ENCODE results near the gene SPNS2. TPM values are rescaled to one million over a fixed set of nuclear protein-coding genes. Genes with fewer than 3 reads are reported as not detected.
A peak's percentile ranks its signal among the peaks of the same experiment; 100 is the strongest.

The SPNS2 gene
- total RNA-seq, 1 experiment from 2014 or later: 0.33 TPM

DNA sequence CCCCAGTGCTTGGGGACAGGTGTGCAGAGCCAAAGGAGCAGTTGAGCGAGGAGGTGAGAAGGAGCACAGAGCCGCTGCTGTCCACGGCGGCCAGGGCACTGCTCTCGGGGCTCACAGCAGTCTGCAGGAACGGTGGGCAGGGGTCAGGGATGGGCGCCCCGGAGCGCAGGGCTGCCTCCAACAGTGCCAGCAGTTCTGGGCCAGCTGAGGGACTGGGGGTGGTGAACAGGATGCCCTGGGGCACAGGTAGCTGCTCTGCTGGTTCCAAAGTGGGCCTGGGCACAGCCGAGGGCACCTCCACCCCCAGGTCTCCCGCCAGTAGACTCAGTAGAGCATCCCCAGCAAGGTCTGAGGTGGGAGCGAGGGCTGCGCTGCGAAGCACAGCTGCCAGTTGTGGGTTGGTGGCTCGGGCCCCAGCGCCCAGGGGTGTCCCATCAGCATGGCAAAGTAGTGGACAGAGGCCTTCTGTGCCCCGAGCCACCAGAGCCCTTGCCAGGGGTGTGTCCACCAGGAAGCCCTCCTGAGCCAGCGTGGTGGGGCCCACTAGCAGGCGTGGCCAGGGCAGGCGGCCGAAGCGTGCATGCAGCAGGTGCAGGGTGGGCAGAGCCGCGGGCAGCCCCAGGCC is 59.8 kb downstream of the SPNS2 start:
- peaks cover 9 to 17% (median 10%) of the 10 kb centered on the region in 3 experiments for H3K36me3 Mint-ChIP-seq (ENCODE audit: insufficient read depth in 1 of 3, low read depth in 3 of 3)
- Histone ChIP-seq H2BK120ac (ENCODE audit: low read depth, low read length, poor library complexity, severe bottlenecking) (no peak overlapping the region), H3K79me2 (ENCODE audit: insufficient read depth, low read length) (peaks cover 9% of the 10 kb centered on the region; the same call in 1 of the 2 replicates), H4K8ac (replicated peaks; ENCODE audit: insufficient read length, low read depth, low read length) (no peak overlapping the region), H2BK15ac (ENCODE audit: low read depth, low read length) (no peak overlapping the region), H3K4me1 (ENCODE audit: insufficient read depth, low read length) (peaks cover 4% of the 10 kb centered on the region; the same call in 1 of the 2 replicates), H4K20me1 (ENCODE audit: control insufficient read depth, insufficient read depth, insufficient read length) (no peaks in the 10 kb centered on the region), H3K9me3 (ENCODE audit: control insufficient read depth, low read depth, low read length) (no peaks in the 10 kb centered on the region), H4K5ac (ENCODE audit: insufficient read length, low read depth, low read length) (no peak overlapping the region), H2BK5ac (ENCODE audit: insufficient read length, low read length) (no peak overlapping the region), H3K79me1 (ENCODE audit: insufficient read depth, low read depth, low read length, poor library complexity, severe bottlenecking) (no peaks in the 10 kb centered on the region), H3K18ac (ENCODE audit: insufficient read length, low read depth, low read length) (no peak overlapping the region), H3K4ac (ENCODE audit: low read depth, low read length) (no peak overlapping the region), H3K23me2 (ENCODE audit: insufficient read length, low read depth, low read length, poor library complexity, severe bottlenecking) (peaks cover 11% of the 10 kb centered on the region), H2AFZ (ENCODE audit: low read length) (no peak overlapping the region), H3K27ac (ENCODE audit: insufficient read length, low read depth, low read length) (no peak overlapping the region), H4K91ac (ENCODE audit: insufficient read length, low read depth, low read length) (no peak overlapping the region), H3K27me3 (ENCODE audit: insufficient read depth, low read length) (no peaks in the 10 kb centered on the region), H3K14ac (ENCODE audit: insufficient read depth, low read length) (no peak overlapping the region), H2BK12ac (ENCODE audit: insufficient read length, low read depth, low read length) (no peak overlapping the region), H2AK5ac (ENCODE audit: insufficient read length, low read length) (no peak overlapping the region), H2BK20ac (ENCODE audit: low read depth, low read length, poor library complexity, severe bottlenecking) (no peak overlapping the region), H3K4me2 (ENCODE audit: insufficient read depth, insufficient read length, low read length) (no peak overlapping the region), H3K56ac (ENCODE audit: insufficient read length, low read depth, low read length) (no peak overlapping the region), H3K9ac (ENCODE audit: extremely low read depth, insufficient read length, low read length) (no peak overlapping the region), H3T11ph (ENCODE audit: low read length) (no peak overlapping the region), H3K23ac (ENCODE audit: insufficient read length, low read depth, low read length) (no peak overlapping the region)
- no peak overlapping the region for H3K4me3 Mint-ChIP-seq
- H3K27me3 Mint-ChIP-seq (ENCODE audit: low read depth): peaks cover 10% of the 10 kb centered on the region; the same call in 1 of the 2 replicates
- WGBS (ENCODE audit: extremely low coverage, insufficient read length, low lambda C conversion rate): no CpG with 5 or more reads among the region's 24 CpGs
- no peaks in the 10 kb centered on the region for H3K9me3 Mint-ChIP-seq
- H3K4me1 Mint-ChIP-seq: peaks cover 30 to 39% of the 10 kb centered on the region in 2 experiments
- TF ChIP-seq, protein P1, sequence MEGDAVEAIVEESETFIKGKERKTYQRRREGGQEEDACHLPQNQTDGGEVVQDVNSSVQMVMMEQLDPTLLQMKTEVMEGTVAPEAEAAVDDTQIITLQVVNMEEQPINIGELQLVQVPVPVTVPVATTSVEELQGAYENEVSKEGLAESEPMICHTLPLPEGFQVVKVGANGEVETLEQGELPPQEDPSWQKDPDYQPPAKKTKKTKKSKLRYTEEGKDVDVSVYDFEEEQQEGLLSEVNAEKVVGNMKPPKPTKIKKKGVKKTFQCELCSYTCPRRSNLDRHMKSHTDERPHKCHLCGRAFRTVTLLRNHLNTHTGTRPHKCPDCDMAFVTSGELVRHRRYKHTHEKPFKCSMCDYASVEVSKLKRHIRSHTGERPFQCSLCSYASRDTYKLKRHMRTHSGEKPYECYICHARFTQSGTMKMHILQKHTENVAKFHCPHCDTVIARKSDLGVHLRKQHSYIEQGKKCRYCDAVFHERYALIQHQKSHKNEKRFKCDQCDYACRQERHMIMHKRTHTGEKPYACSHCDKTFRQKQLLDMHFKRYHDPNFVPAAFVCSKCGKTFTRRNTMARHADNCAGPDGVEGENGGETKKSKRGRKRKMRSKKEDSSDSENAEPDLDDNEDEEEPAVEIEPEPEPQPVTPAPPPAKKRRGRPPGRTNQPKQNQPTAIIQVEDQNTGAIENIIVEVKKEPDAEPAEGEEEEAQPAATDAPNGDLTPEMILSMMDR (conservative IDR thresholded peaks at IDR 0.05): no peak
- peak overlapping the region in 2 of 3 experiments; percentile 16 to 86; a peak in 1 of 7 replicates for H3K27ac Mint-ChIP-seq
- DNase-seq: no peak
